22Rv1 (cell line): ENCODE results near the gene ATP11A.
"Not testable (repeated sequence)": the region's sequence is repeated elsewhere in the genome, so short reads cannot be mapped to it uniquely, and the experiment has no call there.

Source experiments
- H3K27ac ChIP-seq: fragments of 450-650 bp; 2 replicates; pipeline ENCODE4 v1.5.1; 2017
- ZFX ChIP-seq: fragments of 450-650 bp; IDR thresholded peaks from 2 replicates; pipeline ENCODE4 v1.6.1; 2017; ENCODE audit warnings: antibody characterized with exemption, borderline replicate concordance
- TF ChIP-seq, protein P1 (sequence below): fragments of 450-650 bp; IDR thresholded peaks from 2 replicates; pipeline ENCODE4 v1.5.1; 2017; ENCODE audit warnings: mild to moderate bottlenecking

Gene ATP11A

DNA sequence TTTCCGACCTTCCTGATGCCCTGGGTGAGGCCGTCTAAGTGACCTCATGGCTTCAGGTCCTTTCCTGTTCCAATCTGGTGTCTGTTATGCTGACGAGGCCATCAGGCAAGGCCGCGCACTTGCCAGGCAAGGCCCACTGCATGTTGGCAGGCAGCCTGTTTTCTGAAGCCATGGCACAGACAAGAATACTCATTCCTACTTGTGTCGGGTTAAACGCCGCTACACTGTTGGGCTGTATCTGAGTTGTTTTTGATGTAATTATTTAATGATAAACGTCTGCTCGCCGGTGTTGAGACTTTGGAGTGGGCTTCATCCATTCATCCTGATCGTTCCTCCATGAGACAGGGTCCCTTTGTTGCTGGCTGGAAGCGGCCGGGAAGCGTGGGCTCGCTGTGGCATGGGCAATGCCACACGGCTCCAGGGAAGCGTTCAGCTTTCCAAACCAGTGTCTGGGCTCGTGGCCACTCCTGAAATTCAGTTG lies 92.1 kb downstream of the ATP11A start:
- H3K27ac ChIP-seq = no peak overlapping the region
- TF ChIP-seq ZFX = no peak
- TF ChIP-seq, protein P1, sequence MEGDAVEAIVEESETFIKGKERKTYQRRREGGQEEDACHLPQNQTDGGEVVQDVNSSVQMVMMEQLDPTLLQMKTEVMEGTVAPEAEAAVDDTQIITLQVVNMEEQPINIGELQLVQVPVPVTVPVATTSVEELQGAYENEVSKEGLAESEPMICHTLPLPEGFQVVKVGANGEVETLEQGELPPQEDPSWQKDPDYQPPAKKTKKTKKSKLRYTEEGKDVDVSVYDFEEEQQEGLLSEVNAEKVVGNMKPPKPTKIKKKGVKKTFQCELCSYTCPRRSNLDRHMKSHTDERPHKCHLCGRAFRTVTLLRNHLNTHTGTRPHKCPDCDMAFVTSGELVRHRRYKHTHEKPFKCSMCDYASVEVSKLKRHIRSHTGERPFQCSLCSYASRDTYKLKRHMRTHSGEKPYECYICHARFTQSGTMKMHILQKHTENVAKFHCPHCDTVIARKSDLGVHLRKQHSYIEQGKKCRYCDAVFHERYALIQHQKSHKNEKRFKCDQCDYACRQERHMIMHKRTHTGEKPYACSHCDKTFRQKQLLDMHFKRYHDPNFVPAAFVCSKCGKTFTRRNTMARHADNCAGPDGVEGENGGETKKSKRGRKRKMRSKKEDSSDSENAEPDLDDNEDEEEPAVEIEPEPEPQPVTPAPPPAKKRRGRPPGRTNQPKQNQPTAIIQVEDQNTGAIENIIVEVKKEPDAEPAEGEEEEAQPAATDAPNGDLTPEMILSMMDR = no peak

DNA sequence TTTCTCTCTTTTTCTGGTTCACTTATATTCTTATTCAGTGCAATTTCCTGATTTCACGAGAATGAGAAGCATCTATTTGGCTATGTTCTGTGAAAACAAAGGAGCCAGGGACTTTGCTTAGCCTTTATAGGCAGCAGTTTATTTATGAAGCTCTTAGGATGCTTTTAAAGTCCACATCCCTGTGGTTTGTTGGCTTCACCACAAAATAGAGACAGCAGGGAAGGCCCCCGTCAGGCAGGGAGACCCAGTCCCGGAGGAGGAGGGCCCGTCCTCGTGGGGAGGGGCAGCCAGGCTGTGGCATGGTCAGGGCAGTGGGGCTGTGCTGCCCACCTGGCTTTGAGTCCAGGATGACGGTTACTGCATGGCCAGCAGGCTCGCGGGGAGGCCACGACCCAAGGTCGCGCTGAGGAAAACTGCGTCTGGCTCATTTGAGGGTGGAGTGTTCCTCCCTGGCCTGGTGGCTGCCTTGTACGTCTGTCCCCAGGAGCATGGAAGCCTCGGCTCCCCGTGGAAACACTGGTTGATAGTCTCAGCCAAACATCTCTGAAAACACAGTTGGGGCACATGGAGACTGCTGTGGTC lies 92.7 kb downstream of the ATP11A start:
- TF ChIP-seq, protein P1 = no peak
- no peak for TF ChIP-seq ZFX
- H3K27ac ChIP-seq = no peak overlapping the region

DNA sequence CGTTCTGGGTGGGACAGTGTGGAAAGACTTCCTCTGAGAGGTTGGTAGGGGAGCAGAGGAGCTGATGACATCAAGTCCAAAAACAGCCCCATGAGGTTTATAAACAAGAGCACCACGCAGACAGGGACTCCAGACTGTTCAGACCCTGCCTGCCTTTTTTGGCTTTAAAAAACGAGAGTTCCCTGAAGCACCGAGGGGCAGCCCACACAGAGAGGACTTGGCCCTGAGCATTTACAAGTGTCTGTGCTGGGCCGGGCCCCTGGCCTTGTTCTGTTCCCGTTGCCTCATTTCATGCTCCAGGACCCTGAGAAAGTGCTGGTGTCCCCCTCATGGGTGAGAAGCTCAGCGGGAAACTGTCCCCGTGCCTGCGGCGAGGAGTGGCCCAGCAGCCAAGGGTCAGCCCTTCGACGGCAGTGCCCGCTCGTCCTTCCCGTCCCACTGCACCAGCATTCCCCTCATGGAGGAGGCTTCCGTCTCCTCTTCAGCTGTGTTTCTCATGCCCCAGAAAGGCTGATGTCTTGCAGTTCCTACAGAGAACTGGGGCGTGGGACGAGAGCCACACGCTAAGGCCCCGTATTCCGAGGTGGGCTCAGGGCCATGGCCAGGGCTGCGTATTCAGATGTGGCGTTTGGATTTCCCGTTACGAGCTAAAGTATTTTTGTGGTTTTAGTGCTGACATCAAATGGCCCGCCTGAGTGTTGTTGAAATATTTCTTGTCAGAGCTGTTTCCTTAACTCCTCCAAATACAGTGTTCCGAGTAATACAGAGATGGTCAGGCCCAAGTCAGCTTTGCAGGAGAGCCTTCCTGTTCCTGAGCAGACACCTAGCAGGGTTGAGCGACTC lies 93.5 kb downstream of the ATP11A start:
- no peak overlapping the region for H3K27ac ChIP-seq
- no peak for TF ChIP-seq ZFX
- TF ChIP-seq, protein P1 = no peak

GRCh38 chr13:112783978-112784371 lies 94.1 kb downstream of the ATP11A start:
- H3K27ac ChIP-seq = no peak overlapping the region
- TF ChIP-seq ZFX = no peak
- TF ChIP-seq, protein P1 = no peak

DNA sequence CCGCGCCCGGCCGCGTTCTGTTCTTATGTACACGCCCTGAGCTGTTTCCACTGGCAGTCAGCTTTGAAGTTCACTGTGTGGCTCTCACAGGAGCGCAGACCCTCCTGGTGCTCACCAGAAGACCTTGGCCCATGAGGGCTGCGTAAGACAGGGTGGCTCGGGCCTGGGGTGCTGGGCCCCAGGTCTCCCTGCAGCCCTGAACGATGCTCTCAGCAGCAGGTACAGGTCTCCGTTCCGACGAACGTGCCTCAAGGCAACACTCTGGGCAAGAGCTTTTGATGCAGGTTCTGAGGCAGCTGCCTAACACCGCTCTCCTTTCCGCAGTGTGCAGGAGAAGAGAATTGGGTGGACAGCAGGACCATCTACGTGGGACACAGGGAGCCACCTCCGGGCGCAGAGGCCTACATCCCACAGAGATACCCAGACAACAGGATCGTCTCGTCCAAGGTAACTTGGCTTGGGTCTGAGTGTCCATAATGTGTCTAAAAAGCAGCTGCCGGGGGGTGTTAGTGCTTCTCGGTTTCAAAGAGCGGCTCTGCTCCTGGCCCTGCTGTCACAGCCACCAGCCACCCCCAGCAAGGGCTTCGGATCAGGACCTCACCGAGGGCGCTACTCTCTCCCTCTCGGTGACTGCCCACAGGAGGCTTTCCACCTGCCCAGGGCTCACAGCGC lies 95.1 kb downstream of the ATP11A start:
- no peak for TF ChIP-seq ZFX
- TF ChIP-seq, protein P1 = no peak
- H3K27ac ChIP-seq = no peak overlapping the region

DNA sequence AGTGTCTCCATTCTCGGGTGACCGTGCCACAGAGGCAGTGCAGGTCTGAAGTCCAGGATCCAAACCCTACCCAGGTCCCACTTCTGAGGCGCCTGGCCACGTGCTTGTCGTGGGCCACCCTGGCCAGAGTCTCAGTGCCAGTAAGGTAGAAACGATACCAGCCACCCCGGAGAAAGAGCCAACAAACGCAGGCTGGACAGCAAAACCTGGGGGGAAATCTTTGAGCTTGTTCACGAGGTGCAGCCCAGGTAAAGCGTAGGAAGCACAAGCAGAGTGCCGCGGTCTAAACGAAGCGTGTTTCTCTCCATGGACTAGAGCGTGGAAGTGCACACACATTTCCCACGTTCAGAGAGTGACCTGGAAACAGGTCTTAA lies 95.6 kb downstream of the ATP11A start:
- TF ChIP-seq, protein P1 = no peak
- no peak for TF ChIP-seq ZFX
- H3K27ac ChIP-seq = no peak overlapping the region

DNA sequence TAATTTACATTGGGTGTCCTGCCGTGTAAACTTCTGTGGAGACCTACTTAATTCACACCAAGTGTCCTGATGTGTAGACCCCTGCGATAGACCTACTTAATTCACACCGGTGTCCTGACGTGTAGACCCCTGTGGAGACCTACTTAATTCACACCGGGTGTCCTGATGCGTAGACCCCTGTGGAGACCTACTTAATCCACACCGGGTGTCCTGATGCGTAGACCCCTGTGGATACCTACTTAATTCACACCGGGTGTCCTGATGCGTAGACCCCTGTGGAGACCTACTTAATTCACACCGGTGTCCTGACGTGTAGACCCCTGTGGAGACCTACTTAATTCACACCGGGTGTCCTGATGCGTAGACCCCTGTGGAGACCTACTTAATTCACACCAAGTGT lies 97.0 kb downstream of the ATP11A start:
- H3K27ac ChIP-seq = not testable (repeated sequence)
